ENCODE measurements around the gene NPHS1. TPM values are rescaled to one million over a fixed set of nuclear protein-coding genes. Genes with fewer than 3 reads are reported as not detected.

The NPHS1 gene
- total and polyA plus RNA-seq, 2 of the 8 experiments (the other 6 are each of a cell fraction or from before 2014, with no cell fraction given): 1.3 to 1.4 TPM

DNA sequence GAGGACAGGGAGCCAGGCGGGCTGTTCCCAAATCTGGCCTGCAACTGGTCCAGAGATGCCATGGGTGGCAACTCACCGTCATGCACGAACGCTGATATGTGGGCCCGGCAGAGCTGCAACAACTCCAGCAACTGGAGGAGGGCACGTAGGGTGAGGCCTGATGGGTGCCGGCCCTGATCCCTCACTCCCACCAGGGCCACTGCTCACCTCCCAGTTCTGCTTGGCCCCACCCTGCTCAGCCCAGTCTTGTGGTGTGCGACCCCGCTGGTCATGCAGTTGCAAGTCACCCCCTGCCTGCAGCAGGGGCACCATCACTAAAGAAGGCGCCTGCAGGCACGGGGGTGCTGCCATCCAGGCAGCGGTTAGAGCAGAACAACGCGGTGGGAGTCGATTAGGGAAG, 60.0 kb downstream of the NPHS1 start:
- Histone ChIP-seq H3K36me3 (ENCODE audit: control insufficient read depth in 2 of 4, insufficient read depth in 4 of 4, low read length in 3 of 4) (no peaks in the 10 kb centered on the region), H2AFZ (ENCODE audit: low read length) (no peak overlapping the region), H3K56ac (replicated peaks; ENCODE audit: insufficient read length, low read depth, low read length) (no peak overlapping the region), H4K91ac (replicated peaks; ENCODE audit: insufficient read length, low read length) (no peak overlapping the region), H2BK120ac (replicated peaks; ENCODE audit: low read depth, low read length) (no peak overlapping the region), H2BK15ac (ENCODE audit: low read length) (no peak overlapping the region), H3K4me2 (ENCODE audit: insufficient read depth in 1 of 2, low read depth in 2 of 2, low read length in 2 of 2) (no peak overlapping the region), H2BK12ac (ENCODE audit: low read depth, low read length) (no peak overlapping the region), H3K4me1 (replicated peaks in 1 of 4; ENCODE audit: control insufficient read depth in 3 of 4, insufficient read depth in 4 of 4, low read length in 3 of 4) (peaks cover 0 to 11% (median 2%) of the 10 kb centered on the region in 4 experiments; a peak in 4 of 7 replicates), H3K4me3 (ENCODE audit: extremely low read depth in 1 of 4, insufficient read depth in 2 of 4, low read depth in 3 of 4, low read length in 4 of 4) (no peak overlapping the region), H3K23ac (ENCODE audit: insufficient read length) (no peak overlapping the region), H2BK20ac (ENCODE audit: low read length) (no peak overlapping the region), H3K27me3 (replicated peaks in 1 of 4; ENCODE audit: control insufficient read depth in 3 of 4, extremely low read depth in 1 of 4, insufficient read depth in 3 of 4, low read length in 3 of 4) (peaks cover 6 to 17% (median 15%) of the 10 kb centered on the region in 4 experiments), H3K4ac (replicated peaks; ENCODE audit: insufficient read length, low read depth, low read length) (no peak overlapping the region), H3K79me1 (ENCODE audit: low read depth, low read length) (no peaks in the 10 kb centered on the region), H3K18ac (ENCODE audit: extremely low read depth, low read length) (no peak overlapping the region), H4K8ac (ENCODE audit: extremely low read depth, insufficient read depth, low read length) (no peak overlapping the region), H3K79me2 (ENCODE audit: control insufficient read depth in 1 of 2, insufficient read depth in 2 of 2, low read length in 2 of 2) (no peaks in the 10 kb centered on the region), H4K5ac (ENCODE audit: insufficient read length, low read depth, low read length) (no peak overlapping the region), H3K9ac (replicated peaks in 1 of 4; ENCODE audit: extremely low read depth in 1 of 4, low read depth in 3 of 4, low read length in 3 of 4) (no peak overlapping the region), H3K9me3 (ENCODE audit: insufficient read depth in 2 of 2, low read depth in 1 of 2, low read length in 1 of 2) (no peaks in the 10 kb centered on the region), H3K23me2 (ENCODE audit: low read depth, low read length) (peaks cover 7% of the 10 kb centered on the region; the same call in 1 of the 2 replicates), H4K20me1 (replicated peaks in 1 of 2; ENCODE audit: control insufficient read depth in 1 of 2, insufficient read depth in 2 of 2, low read length in 2 of 2) (peaks cover 2 to 3% of the 10 kb centered on the region in 2 experiments), H3K27ac (ENCODE audit: low read depth, low read length) (no peak overlapping the region), H3K14ac (ENCODE audit: insufficient read length) (no peak overlapping the region), H2BK5ac (ENCODE audit: low read depth, low read length) (no peak overlapping the region), H2AK5ac (ENCODE audit: low read depth, low read length) (no peak overlapping the region)
- CTCF ChIA-PET (ENCODE audit: partially characterized antibody): no interaction called here
- DNase-seq (ENCODE audit: low read depth in 1 of 2, low spot score in 2 of 2): no peak
- no peak for TF ChIP-seq SUZ12 (IDR thresholded peaks at IDR 0.05; ENCODE audit: low read length)
- TF ChIP-seq SIRT6 (IDR thresholded peaks at IDR 0.05; ENCODE audit: low read length): no peak
- TF ChIP-seq EGR1 (IDR thresholded peaks at IDR 0.05; ENCODE audit: borderline replicate concordance, low read depth, low read length): no peak
- TF ChIP-seq SAP30 (IDR thresholded peaks at IDR 0.05; ENCODE audit: insufficient read depth, insufficient replicate concordance, low read length): no peak
- no peak for TF ChIP-seq ASH2L (IDR thresholded peaks at IDR 0.05; ENCODE audit: low read length)
- no peak for TF ChIP-seq HDAC6 (IDR thresholded peaks at IDR 0.05; ENCODE audit: low read depth, low read length)
- no peak for TF ChIP-seq SP4 (IDR thresholded peaks at IDR 0.05; ENCODE audit: low read length)
- TF ChIP-seq, protein P1, sequence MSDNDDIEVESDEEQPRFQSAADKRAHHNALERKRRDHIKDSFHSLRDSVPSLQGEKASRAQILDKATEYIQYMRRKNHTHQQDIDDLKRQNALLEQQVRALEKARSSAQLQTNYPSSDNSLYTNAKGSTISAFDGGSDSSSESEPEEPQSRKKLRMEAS (IDR thresholded peaks at IDR 0.05): no peak
- TF ChIP-seq CBX5 (IDR thresholded peaks at IDR 0.05; ENCODE audit: low read depth, low read length): no peak
- no peak for TF ChIP-seq TAF1 (IDR thresholded peaks at IDR 0.05; ENCODE audit: low read depth, low read length)
- no peak for TF ChIP-seq SIX5 (IDR thresholded peaks at IDR 0.05; ENCODE audit: low read depth, low read length)
- WGBS, 2 experiments (ENCODE audit: extremely low coverage in 1 of 2, insufficient coverage in 1 of 2, insufficient read length in 1 of 2, insufficient replicate concordance in 2 of 2, low coverage in 1 of 2, low lambda C conversion rate in 2 of 2, missing lambda C conversion rate in 1 of 2): 93% methylated on average over 13 of the region's 15 CpGs; no CpG with 5 or more reads in 1 of the 2 experiments
- FAIRE-seq: no peak
- POLR2A ChIA-PET (ENCODE audit: partially characterized antibody): no interaction called here
